ENCODE results near the gene TRIM60. TPM values are rescaled to one million over a fixed set of nuclear protein-coding genes. Genes with fewer than 3 reads are reported as not detected.

The TRIM60 gene
- total RNA-seq (2016; rRNA removed; fragmentation: Illumina TruSeq; extraction: Trizol) (not detected in 2 replicates), polyA plus RNA-seq (2011; rRNA removed) (not detected in 2 replicates), polyA minus RNA-seq (2011; rRNA and poly(A)+ RNA removed; ENCODE audit: low replicate concordance) (not detected in 2 replicates), Bru-seq, nascent RNA (not detected), BruChase-seq, experiment 1, labeled RNA remaining after a 6-hour chase (not detected), BruChase-seq, experiment 2, labeled RNA remaining after a 2-hour chase (not detected)
- total RNA-seq (2016; cell fraction: cytosol; rRNA removed; fragmentation: Illumina TruSeq; extraction: Trizol; ENCODE audit: low read depth): not detected in 2 replicates
- not detected in 2 replicates for total RNA-seq (2016; cell fraction: insoluble cytoplasmic fraction; rRNA removed; fragmentation: Illumina TruSeq; extraction: Trizol)
- total RNA-seq (2016; cell fraction: membrane; rRNA removed; fragmentation: Illumina TruSeq; extraction: Trizol): not detected in 2 replicates
- total RNA-seq (2016; cell fraction: nucleus; rRNA removed; fragmentation: Illumina TruSeq; extraction: Trizol): not detected in 2 replicates
- not detected in 2 replicates for polyA plus RNA-seq (2011; cell fraction: cytosol; rRNA removed)
- polyA plus RNA-seq (2011; cell fraction: nucleus; rRNA removed): not detected in 2 replicates
- polyA plus RNA-seq (2012): not detected in 2 replicates
- polyA plus RNA-seq (2016; cell fraction: cytosol; fragmentation: Illumina TruSeq; extraction: Trizol; ENCODE audit: low read depth): not detected in 2 replicates
- polyA plus RNA-seq (2016; cell fraction: insoluble cytoplasmic fraction; fragmentation: Illumina TruSeq; extraction: Trizol; ENCODE audit: low read depth): not detected in 2 replicates
- polyA plus RNA-seq (2016; cell fraction: membrane; fragmentation: Illumina TruSeq; extraction: Trizol; ENCODE audit: low read depth): not detected in 2 replicates
- not detected in 2 replicates for polyA plus RNA-seq (2016; cell fraction: nucleus; fragmentation: Illumina TruSeq; extraction: Trizol; ENCODE audit: insufficient read depth, low read depth)
- polyA minus RNA-seq (2011; cell fraction: cytosol; rRNA and poly(A)+ RNA removed): not detected in 2 replicates
- polyA minus RNA-seq (2011; cell fraction: nucleus; rRNA and poly(A)+ RNA removed): not detected in 2 replicates
- long read RNA-seq, experiment 1: 0 reads
- long read RNA-seq, experiment 2: 0 reads

- Histone ChIP-seq H4K20me1 (ENCODE audit: insufficient read depth, low read length) (no peaks in the 10 kb centered on the region), H3K4me1 (ENCODE audit: insufficient read depth, low read length) (no peaks in the 10 kb centered on the region), H3K79me2 (ENCODE audit: insufficient read depth, low read length) (no peaks in the 10 kb centered on the region), H2AFZ (ENCODE audit: low read length) (no peak within 1 kb of the TSS), H3K4me3 (replicated peaks in 1 of 3; ENCODE audit: insufficient read depth in 1 of 3, low read depth in 2 of 3, low read length in 3 of 3) (no peak within 1 kb of the TSS), H3K9ac (ENCODE audit: insufficient read depth, low read depth, low read length) (no peak within 1 kb of the TSS), H3K27ac (ENCODE audit: extremely low read length, insufficient read depth, low read length) (no peak within 1 kb of the TSS), H3K27me3 (ENCODE audit: control insufficient read depth in 1 of 2, insufficient read depth in 2 of 2, low read length in 2 of 2) (peaks cover 0 to 5% of the 10 kb centered on the region in 2 experiments; a peak in 1 of 5 replicates), H3K9me3 (ENCODE audit: low read length) (no peaks in the 10 kb centered on the region), H3K4me2 (ENCODE audit: low read depth, low read length) (no peak within 1 kb of the TSS), H3K36me3 (replicated peaks in 1 of 2; ENCODE audit: control insufficient read depth in 1 of 2, insufficient read depth in 2 of 2, low read length in 2 of 2) (no peaks in the 10 kb centered on the region)
- CTCF ChIA-PET (ENCODE audit: low intra/inter-chr PET ratio, low total read pairs): no interaction called here
- no TSS peak for BruUV-seq (replicated peaks)
- 76% methylated on average over 41 of the region's 41 CpGs for WGBS (ENCODE audit: low lambda C conversion rate)
- ATAC-seq (no peak), FAIRE-seq (no peak), DNase-seq (ENCODE audit: low spot score) (no peak)
- POLR2A ChIA-PET: no interaction called here
- intact Hi-C loops (cut with micrococcal nuclease; ENCODE audit: unreplicated experiment): no loop called here
- in situ Hi-C loops (cut with HindIII; ENCODE audit: extremely low pct_ligation_motif_present, low pct_unique_long_range_greater_than_20kb): no loop called here
- TF ChIP-seq ZNF432 (CRISPR knock-in tag; IDR thresholded peaks at IDR 0.05; ENCODE audit: borderline replicate concordance): no peak
- TF ChIP-seq ZNF275 (CRISPR knock-in tag; IDR thresholded peaks at IDR 0.05; ENCODE audit: borderline replicate concordance): no peak
- no peak for TF ChIP-seq ZBTB38 (CRISPR knock-in tag; IDR thresholded peaks at IDR 0.05)
- no peak for TF ChIP-seq ZNF549 (CRISPR knock-in tag; IDR thresholded peaks at IDR 0.05)
- no peak for TF ChIP-seq ZSCAN9 (CRISPR knock-in tag; IDR thresholded peaks at IDR 0.05; ENCODE audit: borderline replicate concordance)
- TF ChIP-seq ZNF333 (CRISPR knock-in tag; IDR thresholded peaks at IDR 0.05; ENCODE audit: borderline replicate concordance): no peak
- no peak for TF ChIP-seq JDP2 (CRISPR knock-in tag; IDR thresholded peaks at IDR 0.05; ENCODE audit: borderline replicate concordance)
- TF ChIP-seq ZGPAT (CRISPR knock-in tag; IDR thresholded peaks at IDR 0.05): no peak
- TF ChIP-seq NFE2L2 (IDR thresholded peaks at IDR 0.05; ENCODE audit: low read length): no peak
- TF ChIP-seq ZNF317 (CRISPR knock-in tag; IDR thresholded peaks at IDR 0.05): no peak
- TF ChIP-seq ZNF451 (CRISPR knock-in tag; IDR thresholded peaks at IDR 0.05): no peak
- no peak for TF ChIP-seq LBX2 (CRISPR knock-in tag; IDR thresholded peaks at IDR 0.05; ENCODE audit: borderline replicate concordance)
- no peak for TF ChIP-seq CC2D1A (CRISPR knock-in tag; IDR thresholded peaks at IDR 0.05)
- TF ChIP-seq ZFP36 (IDR thresholded peaks at IDR 0.05; ENCODE audit: borderline replicate concordance, low read depth, low read length, partially characterized antibody): no peak
- TF ChIP-seq IRF9 (CRISPR knock-in tag; IDR thresholded peaks at IDR 0.05; ENCODE audit: borderline replicate concordance): no peak
- no peak for TF ChIP-seq ZNF768 (CRISPR knock-in tag; IDR thresholded peaks at IDR 0.05)
Observed at GRCh38 chr4:165031436-165032211, at the start of gene TRIM60. Gene TRIM60, plus strand, starts transcription at chr4:165031999. Its CDS starts 8,074 bp downstream, at chr4:165040073.
